Measurements from ENCODE around the gene ARNT2.

The ARNT2 gene

GRCh38 chr15:80494756-80495155 lies 90.6 kb downstream of the ARNT2 start:
- TF ChIP-seq EZH2 (IDR thresholded peaks at IDR 0.05; ENCODE audit: borderline replicate concordance, low read length), result no peak
- no peak for TF ChIP-seq CTCF (IDR thresholded peaks at IDR 0.05; ENCODE audit: low read length)
- Histone ChIP-seq H3K4me1 (ENCODE audit: insufficient read depth, low read length, severe bottlenecking) (no peaks in the 10 kb centered on the region), H4K20me1 (ENCODE audit: insufficient read depth, low read length) (no peaks in the 10 kb centered on the region), H3K4me3 (ENCODE audit: low read depth, low read length, poor library complexity, severe bottlenecking) (no peak overlapping the region), H3K27me3 (ENCODE audit: insufficient read depth, low read length) (no peaks in the 10 kb centered on the region; the same call in 1 of the 2 replicates), H3K27ac (ENCODE audit: low read depth, low read length, poor library complexity, severe bottlenecking) (no peak overlapping the region), H3K79me2 (ENCODE audit: insufficient read depth, low read length) (no peaks in the 10 kb centered on the region), H3K9me3 (ENCODE audit: low read length) (no peaks in the 10 kb centered on the region), H3K4me2 (ENCODE audit: low read length) (no peak overlapping the region), H3K9ac (ENCODE audit: low read length) (no peak overlapping the region), H2AFZ (ENCODE audit: low read length) (no peak overlapping the region), H3K36me3 (ENCODE audit: insufficient read depth, low read length) (no peaks in the 10 kb centered on the region), H3K9me2 (ENCODE audit: low read depth, low read length) (no peaks in the 10 kb centered on the region), H3F3A (ENCODE audit: insufficient read depth, low read length) (no peaks in the 10 kb centered on the region)

GRCh38 chr15:80495401-80495942 lies 91.3 kb downstream of the ARNT2 start:
- H3K27me3 ChIP-seq (ENCODE audit: insufficient read depth, low read length), result no peaks in the 10 kb centered on the region; the same call in 1 of the 2 replicates
- H2AFZ ChIP-seq (ENCODE audit: low read length), result no peak overlapping the region
- TF ChIP-seq CTCF (IDR thresholded peaks at IDR 0.05; ENCODE audit: low read length) (no peak), EZH2 (IDR thresholded peaks at IDR 0.05; ENCODE audit: borderline replicate concordance, low read length) (no peak)
- H3K9ac ChIP-seq (ENCODE audit: low read length), result no peak overlapping the region
- no peaks in the 10 kb centered on the region for H3K36me3 ChIP-seq (ENCODE audit: insufficient read depth, low read length)
- H3K4me1 ChIP-seq (ENCODE audit: insufficient read depth, low read length, severe bottlenecking), result no peaks in the 10 kb centered on the region
- no peaks in the 10 kb centered on the region for H3K79me2 ChIP-seq (ENCODE audit: insufficient read depth, low read length)
- H3K9me3 ChIP-seq (ENCODE audit: low read length), result no peaks in the 10 kb centered on the region
- H3K4me3 ChIP-seq (ENCODE audit: low read depth, low read length, poor library complexity, severe bottlenecking), result no peak overlapping the region
- H3K27ac ChIP-seq (ENCODE audit: low read depth, low read length, poor library complexity, severe bottlenecking), result no peak overlapping the region
- no peaks in the 10 kb centered on the region for H3K9me2 ChIP-seq (ENCODE audit: low read depth, low read length)
- no peak overlapping the region for H3K4me2 ChIP-seq (ENCODE audit: low read length)
- H4K20me1 ChIP-seq (ENCODE audit: insufficient read depth, low read length), result no peaks in the 10 kb centered on the region
- no peaks in the 10 kb centered on the region for H3F3A ChIP-seq (ENCODE audit: insufficient read depth, low read length)

DNA sequence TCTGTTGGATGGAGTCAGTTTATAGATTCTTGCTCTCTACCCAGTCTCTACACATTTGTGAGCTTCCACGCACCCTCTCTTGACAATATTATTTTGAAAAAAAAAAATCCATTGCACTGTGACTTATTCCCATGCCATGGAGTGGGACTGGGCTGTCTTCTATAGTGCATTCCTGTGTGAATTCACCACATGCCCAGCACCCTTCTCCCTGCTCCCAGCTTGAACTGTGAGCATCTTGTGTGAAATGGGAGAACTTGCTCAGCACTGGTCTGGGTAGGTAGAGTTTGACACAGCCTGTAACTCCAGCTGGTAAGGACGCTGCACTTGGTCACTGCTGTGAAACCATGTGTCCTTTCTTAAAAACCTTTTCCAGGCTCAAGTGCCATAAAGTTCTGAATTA lies 91.9 kb downstream of the ARNT2 start:
- no peak overlapping the region for H3K9ac ChIP-seq (ENCODE audit: low read length)
- H3K27me3 ChIP-seq (ENCODE audit: insufficient read depth, low read length), result no peaks in the 10 kb centered on the region; the same call in 1 of the 2 replicates
- H3K4me3 ChIP-seq (ENCODE audit: low read depth, low read length, poor library complexity, severe bottlenecking), result no peak overlapping the region
- TF ChIP-seq EZH2 (IDR thresholded peaks at IDR 0.05; ENCODE audit: borderline replicate concordance, low read length), result no peak
- TF ChIP-seq CTCF (IDR thresholded peaks at IDR 0.05; ENCODE audit: low read length), result no peak
- no peak overlapping the region for H3K4me2 ChIP-seq (ENCODE audit: low read length)
- no peaks in the 10 kb centered on the region for H3K9me3 ChIP-seq (ENCODE audit: low read length)
- no peak overlapping the region for H3K27ac ChIP-seq (ENCODE audit: low read depth, low read length, poor library complexity, severe bottlenecking)
- H3K9me2 ChIP-seq (ENCODE audit: low read depth, low read length), result no peaks in the 10 kb centered on the region
- no peaks in the 10 kb centered on the region for H3K79me2 ChIP-seq (ENCODE audit: insufficient read depth, low read length)
- H3K4me1 ChIP-seq (ENCODE audit: insufficient read depth, low read length, severe bottlenecking), result no peaks in the 10 kb centered on the region
- no peaks in the 10 kb centered on the region for H4K20me1 ChIP-seq (ENCODE audit: insufficient read depth, low read length)
- H3F3A ChIP-seq (ENCODE audit: insufficient read depth, low read length), result no peaks in the 10 kb centered on the region
- H2AFZ ChIP-seq (ENCODE audit: low read length), result no peak overlapping the region
- H3K36me3 ChIP-seq (ENCODE audit: insufficient read depth, low read length), result no peaks in the 10 kb centered on the region

Data from OCI-LY1 (cell line).